ENCODE measurements around the gene SDHB.

GRCh38 chr1:17020502-17020901, 33.3 kb downstream of the SDHB start:
- TF ChIP-seq POLR2A (IDR thresholded peaks at IDR 0.05) (no peak), CTCF (IDR thresholded peaks at IDR 0.05) (no peak)

Data from breast epithelium (tissue), 3 donors.